ENCODE data around the gene BAZ1A.
"Not testable (repeated sequence)": the region's sequence is repeated elsewhere in the genome, so short reads cannot be mapped to it uniquely, and the experiment has no call there.

BAZ1A gene

DNA sequence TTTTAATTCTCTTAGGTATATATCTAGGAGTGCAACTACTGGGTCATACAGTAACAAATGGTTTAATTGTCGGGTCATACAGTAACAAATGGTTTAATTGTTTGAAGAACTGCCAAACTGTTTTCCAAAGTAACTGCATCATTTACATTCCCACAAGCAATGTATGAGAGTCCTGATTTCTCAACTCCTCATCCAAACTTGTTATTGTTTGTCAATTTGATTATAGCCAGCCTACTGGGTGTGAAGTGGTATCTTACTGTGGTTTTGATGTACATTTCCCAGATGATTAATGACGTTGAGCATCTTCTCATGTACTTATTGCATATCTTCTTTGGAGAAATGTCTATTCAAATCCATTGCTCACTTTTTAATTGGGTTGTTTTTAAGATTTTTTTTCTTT is 93.1 kb downstream of the BAZ1A start:
- DNase-seq, result no peak

DNA sequence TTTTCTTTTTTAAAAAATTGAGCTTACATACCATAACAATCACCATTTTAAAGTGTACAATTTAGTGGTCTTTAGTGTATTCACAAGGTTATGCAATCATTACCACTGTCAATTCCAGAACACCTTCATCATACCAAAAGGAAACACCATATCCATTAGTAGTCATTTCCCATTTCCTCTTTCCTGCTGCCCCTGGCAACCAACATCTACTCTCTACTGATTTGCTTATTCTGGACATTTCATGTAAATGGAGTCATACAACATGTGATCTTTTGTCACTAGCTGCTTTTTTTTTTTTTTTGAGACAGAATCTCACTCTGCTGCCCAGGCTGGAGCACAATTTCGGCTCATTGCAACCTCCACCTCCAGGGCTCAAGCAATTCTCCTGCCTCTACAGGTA is 93.9 kb downstream of the BAZ1A start:
- no peak for DNase-seq

DNA sequence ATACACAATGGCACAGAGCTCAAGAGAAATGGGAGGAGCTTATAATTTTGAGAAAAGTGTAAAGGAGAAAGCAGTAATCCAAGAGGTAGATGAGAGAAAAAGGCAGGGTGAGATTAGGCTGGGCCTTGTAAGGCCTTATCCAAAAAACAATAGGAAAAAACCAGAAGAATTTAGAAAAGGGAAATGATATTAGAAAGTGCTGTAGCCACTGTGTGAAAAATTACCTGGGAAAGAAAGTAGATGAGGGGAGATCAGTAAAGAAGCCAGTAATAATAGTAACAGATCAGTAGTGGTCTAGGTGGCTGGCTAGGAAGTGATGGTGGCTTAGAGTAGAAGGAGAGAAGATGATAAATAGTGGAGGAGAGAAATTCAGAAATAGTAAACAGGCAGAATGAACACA is 94.5 kb downstream of the BAZ1A start:
- no peak for DNase-seq

DNA sequence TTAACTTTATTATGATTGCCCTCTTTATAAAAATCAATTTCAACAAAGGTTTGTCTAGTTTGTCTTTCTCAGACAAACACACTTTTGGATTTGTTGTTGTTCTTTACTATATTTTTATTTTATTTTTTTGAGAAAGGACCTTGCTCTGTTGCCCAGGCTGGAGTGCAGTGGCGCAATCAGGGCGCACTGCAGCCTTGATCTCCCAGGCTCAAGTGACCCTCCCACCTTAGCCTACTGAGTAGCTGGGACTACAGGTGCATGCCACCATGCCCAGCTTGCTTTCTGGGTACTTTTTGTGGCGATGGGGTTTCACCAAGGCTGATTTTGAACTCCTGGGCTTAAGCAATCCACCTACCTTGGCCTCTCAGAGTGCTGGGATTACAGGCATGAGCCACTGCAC is 96.4 kb downstream of the BAZ1A start:
- DNase-seq, result no peak

DNA sequence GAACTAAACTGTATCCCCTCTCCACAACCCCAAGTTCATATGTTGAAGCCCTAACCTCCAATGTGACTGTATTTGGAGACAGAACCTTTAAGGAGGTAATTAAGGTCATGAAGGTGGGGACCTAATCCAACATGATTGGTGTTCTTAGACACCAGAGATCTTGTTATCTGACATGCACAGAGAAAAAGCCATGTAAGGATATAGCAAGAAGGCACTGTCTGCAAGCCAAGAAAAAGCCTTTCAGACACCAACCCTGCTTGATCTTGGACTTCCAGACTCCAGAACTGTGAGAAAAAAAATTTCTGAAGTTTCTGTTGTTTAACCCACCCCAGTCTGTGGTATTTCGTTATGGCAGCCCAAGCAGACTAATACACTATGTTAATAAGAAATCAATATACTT is 98.5 kb downstream of the BAZ1A start:
- DNase-seq, result no peak

DNA sequence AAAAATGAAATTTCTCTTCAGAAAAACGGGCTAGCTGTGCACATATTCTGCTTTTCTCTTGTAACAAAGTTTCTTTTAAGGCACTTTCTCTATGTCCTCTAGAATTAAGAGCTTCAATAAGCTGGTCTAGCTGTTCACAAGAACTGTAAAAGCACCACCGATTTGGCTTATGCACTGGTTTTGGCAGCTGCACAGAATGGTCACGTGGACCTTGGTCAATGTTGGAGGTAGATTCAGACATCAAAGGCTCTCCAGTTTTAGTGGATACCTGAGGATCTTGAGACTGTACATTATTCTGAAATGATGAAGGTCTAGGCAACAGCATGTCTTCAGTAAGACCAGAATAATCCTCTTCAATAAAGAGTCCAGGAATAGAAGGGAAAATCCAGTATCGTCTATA is 99.2 kb downstream of the BAZ1A start:
- DNase-seq, result no peak

DNA sequence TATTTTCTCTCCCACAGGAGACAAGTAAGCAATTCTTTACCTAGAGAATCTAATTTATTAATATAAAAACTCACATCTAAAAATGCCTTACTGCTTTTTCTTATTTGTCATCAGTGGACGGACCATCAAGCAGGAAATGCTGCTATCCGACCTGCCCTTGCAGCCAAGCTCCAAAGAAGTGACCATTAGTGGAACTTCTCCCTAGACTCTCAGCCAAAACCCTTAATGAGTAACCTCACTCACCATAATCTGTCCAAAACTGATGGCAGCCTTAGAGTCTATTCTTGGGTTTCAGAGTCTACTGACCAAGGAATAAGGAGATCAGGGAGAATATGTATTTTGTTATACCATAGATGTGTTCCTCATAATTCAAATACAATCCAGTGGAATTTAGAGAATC is 99.8 kb downstream of the BAZ1A start:
- DNase-seq, result no peak

DNA sequence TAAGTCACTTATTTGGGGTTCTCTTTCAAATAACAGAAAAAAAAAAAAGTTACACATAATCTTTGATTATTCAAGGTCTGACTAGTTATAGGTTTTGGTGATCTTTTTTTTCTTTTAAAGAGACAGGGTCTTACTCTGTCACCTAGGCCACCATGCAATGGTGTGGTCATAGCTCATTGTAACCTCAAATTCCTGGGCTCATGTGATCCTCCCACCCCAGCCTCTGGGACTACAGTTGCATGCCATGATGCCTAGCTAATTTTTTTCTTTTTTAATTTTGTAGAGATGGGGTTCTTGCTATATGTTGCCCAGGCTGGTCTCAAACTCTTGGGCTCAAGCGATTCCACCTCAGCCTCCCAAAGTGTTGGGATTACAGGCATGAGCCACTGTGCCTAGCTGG is 104.3 kb downstream of the BAZ1A start:
- DNase-seq, result no peak

DNA sequence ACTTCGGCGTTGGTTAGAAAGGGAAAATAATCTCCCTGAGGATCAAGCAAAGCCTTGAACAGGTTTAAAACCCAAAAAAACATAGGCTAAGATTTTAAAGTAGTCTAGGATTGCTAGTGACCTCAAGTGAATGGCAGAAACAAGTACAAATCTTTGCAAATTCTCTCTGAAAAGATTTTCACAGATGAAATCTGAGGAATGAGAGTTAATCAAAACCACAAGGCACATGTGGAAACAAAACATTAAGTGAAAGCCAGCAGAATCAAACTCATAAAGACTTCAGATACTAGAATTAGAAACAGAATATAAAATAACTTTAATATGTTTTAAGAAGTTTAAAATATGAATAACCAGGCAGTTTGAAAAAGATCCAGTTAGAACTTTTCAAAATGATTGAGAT is 108.6 kb downstream of the BAZ1A start:
- DNase-seq, result no peak

DNA sequence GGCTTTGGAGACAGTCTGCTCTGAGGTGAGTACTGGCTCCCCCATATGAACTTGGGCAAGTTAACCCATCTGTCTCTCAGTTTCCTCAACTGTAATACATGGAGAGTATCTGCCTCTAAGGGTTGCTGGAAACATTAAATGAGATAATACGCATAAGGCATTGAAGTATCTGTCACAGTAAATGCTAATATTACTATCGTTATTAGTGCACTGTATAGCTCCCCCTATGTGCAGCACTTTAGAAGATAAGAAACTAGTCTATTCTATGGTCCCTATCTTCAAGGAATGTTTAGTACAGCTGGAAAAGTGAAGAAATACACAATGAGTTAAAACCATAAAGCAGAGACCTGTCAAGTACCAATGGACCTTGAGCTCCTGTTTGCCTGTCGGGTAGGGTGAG is 109.1 kb downstream of the BAZ1A start:
- no peak for DNase-seq

DNA sequence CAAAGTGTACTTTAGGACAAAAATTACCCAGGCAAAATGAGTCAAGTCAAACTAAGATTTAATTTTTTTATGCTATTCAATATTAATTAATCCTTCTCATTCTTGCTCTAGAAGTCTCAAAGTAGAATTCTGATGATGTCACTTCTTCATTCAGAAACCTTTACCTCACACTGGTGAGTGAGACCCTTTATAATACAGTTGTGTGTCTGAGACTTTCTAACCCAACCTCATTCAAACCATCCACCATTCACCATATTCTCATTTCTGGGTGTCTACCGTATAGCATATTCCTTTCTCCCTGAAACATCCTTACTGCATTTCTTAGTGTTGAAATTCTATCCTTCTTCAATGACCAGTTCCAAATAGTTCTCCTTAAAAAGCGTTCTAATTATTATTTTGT is 119.9 kb downstream of the BAZ1A start:
- no peak for DNase-seq

DNA sequence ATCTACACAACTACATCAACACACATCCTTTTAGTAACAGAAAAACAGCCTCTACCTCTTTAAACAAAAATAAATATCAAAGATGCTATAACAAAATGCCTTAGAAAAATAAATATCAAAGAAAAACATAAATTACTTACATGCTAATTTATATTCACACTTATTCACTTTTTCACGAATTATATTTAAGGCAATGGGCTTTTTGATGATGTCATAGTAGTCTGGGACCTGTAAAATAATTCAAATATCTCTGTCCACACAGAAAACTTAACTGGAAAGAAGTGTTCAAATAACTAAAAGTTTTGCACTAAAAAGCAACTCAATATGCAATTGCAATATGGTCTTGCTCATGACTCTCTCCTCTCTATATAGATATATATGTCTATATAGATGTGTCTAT is 120.5 kb downstream of the BAZ1A start:
- DNase-seq, result no peak

DNA sequence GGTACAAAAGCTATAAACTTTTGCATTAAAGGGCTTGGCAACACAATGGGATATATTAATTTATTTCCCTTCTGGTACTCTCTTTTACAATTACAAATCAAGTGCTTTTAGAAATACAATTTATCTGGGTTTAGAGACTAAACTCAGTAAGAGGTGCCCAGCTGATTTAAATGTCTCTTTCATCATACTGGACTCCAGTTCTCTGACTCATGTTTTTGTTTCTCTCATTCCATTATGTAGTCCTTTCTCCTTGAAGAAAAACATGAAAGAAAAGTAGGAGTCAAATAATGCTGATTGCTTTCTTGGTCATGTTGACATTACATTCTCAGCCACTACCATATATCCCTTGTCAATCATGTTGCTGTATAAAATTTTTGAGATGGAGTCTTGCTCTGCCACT is 124.5 kb downstream of the BAZ1A start:
- no peak for DNase-seq

DNA sequence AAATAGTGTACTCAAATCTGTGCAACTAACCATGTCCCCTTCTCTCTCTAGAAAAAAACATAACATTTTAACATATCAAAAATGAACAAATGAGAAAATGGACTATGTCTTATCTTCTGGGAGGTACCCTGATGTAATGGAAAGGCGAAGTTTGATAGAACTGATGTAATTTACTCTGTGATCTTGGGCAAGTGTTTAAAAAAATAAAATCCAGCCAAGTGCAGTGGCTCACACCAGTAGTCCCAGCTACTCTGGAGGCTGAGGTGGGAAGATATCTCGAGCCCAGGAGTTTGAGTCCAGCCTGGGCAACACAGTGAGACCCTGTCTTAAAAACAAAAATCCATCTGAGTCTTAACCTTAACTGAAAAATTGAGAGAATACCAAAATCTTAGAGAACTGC is 124.9 kb downstream of the BAZ1A start:
- no peak for DNase-seq

DNA sequence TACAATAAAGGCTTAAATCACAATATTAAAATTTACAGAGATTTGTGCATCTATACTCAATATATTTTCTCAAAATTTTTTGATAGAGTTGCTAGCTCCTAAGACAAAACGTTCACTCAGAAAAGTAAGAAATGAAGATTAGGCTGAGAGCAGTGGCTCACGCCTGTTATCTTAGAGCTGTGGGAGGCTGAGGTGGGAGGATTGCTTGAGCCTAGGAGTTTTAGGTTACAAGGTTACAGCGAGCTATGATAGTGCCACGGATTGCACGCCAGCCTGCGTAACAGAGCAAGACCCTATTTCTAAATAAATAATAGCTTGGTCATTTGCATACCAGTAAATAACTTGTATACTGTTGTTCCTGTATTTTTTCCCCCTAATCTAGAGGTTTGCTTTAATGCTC is 125.8 kb downstream of the BAZ1A start:
- DNase-seq, result no peak

DNA sequence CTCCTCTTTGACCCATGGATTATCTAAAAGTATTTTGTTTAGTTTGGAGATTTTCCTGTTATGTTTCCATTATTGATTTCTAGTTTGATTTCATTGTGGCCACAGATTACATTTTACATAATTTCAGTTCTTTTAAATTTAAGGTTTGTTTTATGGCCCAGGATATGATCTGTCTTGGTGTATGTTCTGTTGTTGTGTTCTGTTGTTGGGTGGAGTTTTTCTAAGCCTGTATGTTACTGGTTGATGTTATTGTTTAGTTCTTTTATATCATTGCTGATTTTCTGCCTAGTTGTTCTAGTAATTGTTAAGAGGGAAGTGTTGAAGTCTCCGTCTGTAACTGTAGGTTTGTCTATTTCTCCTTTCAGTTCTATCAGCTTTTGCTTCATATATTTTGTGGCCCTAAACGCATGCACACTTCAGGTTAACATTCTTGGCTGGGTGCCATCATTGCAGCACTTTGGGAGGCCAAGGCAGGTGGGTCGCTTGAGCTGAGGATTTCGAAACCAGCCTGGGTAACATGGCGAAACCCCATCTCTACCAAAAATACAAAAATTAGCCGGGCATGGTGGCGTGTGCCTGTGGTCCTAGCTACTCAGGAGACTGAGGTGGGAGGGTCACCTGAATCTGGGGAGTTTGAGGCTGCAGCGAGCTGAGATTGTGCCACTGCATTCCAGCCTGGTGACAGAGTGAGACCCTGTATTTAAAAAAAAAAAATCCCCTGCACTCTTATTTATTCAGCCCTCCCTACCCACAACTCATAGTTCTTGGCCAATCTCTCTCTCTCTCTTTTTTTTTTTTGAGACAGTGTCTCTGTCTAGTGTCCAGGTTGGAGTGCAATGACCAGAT is 132.7 kb downstream of the BAZ1A start:
- no peak for DNase-seq

DNA sequence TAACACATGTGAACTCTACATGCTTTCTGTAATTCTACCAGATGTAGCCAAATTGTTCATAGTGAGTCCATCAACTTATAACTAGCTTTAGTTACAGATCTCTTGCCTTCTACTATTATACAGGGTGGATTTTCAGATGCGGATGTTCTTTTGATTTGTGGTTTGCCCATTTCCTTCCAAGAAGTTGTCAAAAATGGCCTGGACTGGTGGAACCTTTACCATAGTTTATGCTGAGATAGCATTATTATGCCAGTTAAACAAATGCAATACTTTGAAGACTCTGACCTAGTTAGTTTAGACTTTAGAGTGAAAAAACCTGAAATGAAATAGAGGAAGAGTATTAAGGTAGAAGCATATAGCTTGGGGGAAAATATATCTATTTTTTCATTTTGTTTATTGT is 133.3 kb downstream of the BAZ1A start:
- DNase-seq, result no peak

DNA sequence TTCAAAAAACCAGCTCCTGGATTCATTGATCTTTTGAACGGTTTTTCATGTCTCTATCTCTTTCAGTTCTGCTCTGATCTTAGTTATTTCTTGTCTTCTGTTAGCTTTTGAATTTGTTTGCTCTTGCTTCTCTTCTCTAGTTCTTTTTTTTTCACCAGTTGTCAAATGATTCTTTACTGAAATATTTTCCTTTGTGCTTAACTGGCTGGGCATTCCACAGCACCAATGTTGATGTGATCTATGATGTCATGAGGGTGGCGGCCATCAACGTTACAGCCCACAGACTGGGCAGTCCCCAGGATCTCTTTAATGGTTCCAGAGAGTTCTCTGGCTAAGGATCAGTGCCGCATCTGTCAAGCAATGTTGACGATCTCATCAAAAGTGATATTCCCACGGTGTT is 135.0 kb downstream of the BAZ1A start:
- not testable (repeated sequence) for DNase-seq

DNA sequence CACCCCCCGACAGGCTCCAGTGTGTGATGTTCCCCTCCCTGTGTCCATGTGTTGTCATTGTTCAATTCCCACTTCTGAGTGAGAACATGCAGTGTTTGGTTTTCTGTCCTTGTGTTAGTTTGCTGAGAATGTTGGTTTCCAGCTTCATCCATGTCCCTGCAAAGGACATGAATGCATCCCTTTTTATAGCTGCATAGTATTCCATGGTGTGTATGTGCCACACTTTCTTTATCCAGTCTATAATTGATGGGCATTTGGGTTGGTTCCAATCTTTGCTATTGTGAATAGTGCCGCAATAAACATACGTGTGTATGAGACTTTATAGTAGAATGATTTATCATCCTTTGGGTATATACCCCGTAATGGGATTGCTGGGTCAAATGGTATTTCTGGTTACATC is 138.1 kb downstream of the BAZ1A start:
- not testable (repeated sequence) for DNase-seq

DNA sequence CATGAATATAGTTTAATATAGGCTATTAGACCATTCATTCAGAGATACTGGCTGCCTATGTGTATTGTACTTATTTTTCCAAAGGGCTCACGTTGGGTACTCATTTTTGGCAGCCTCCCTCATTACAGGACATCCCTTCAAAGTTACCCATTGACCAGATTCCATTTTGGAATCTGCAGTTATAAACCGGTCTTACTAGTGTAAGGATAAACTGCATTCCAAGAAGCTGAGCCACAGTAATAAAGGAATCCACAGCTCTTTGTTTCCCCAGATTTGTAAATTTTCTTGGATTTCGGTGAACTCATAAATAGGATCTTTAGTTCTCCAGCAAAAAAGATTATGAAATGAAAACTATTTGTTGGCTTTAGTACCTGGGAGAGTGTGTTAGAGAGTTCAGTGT is 141.9 kb downstream of the BAZ1A start:
- DNase-seq, result no peak

DNA sequence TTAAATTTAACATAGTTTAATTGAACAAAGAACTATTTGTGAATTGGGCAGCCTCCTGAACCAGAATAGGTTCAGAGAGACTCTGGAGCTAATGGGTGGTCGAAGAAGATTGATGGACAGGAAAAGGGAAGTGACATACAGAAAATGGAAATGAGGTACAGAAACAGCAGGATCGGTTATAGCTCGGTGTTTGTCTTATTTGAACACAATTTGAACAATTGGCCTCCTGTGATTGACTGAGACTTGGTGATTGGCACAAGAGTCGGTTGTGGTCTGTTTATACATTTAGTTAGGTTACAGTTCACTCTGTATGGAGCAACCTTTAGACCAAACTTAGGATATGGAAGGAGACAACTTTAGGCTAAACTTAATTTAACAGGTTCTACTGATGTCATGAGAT is 142.4 kb downstream of the BAZ1A start:
- DNase-seq, result no peak

DNA sequence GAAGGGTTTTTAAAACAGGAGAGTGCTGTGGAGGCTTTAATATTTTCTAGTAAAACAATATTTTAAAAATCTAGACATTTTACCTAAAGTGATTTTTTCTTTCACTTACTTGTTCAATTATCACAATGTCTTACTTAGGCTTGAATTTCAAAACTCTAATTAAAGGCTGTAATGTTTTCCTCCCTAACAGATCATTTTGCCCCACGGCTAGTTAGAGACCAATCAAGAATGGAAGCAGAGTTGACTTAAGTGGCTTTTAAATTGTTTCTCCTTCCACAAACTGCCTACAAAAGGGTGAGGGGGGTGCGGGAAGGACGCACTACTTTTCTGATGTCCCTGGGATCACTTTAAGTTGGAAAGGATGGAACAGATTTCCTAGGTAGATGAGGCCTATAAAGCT is 151.3 kb downstream of the BAZ1A start:
- no peak for DNase-seq

DNA sequence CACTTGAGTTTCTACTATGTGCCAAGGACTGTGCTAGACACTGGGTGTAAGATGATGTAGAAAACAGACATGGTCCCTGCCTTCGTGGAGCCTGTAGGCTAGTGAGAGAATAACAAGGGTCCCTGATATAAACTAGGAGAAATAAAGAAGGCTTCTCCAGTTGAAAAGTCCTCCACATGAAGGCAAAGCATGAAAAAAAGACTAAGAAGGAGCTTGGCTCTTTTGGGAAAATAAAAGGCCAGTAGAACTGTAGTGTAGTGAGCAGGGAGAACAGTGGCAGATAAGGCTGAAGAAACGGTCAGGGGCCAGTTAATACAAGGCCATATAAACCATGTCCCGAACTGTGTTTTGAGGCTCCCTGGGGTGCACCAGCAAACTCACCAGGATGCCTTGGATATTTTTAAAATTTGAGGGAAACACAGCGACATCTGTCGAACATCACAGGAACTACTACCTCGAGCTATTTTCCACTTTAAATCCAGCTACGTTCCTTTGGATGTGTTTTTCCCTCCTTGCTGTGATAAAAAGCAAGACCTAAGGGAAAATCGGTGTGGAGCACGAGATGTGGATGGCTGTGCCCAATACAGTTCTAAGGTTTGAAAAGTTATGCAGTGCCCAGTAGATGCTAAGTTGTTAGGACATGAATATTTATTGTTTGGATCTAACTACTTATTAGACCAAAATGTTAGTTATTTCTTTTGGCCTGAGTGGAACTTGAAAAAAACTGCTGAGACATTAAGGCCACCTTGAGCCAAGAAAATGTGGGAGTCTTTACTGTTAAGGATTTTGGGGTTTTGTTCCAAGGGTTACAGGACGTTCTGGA is 152.2 kb downstream of the BAZ1A start:
- peak; percentile 11 for DNase-seq

DNA sequence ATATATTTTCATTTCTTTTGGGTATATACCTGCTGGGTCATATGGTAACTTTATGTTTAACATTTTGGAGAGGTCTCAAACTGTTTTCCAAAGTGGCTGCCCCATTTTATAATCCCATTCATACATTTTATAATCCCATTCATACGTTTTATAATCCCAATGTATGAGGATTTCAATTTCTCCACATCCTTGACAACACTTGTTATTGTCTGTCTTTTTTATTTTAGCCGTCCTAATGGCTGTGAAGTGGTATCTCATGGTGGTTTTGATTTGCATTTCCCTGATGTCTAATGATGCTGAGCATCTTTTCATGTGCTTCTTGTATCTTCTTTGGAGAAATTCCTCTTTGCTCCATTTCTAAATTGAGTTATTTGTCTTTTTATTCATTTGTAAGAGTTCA is 154.0 kb downstream of the BAZ1A start:
- no peak for DNase-seq

Data from NCI-H1436 treated with DMSO at 0.1 percent for 48 hours (cell line).